Aorta (tissue), 5 donors: ENCODE measurements around the gene COX8A. TPM values are rescaled to one million over a fixed set of nuclear protein-coding genes. Genes with fewer than 3 reads are reported as not detected.

Experiments used
- ATAC-seq: fragments of 200-7000 bp; cut with Tn5 transposase; one replicate; pipeline ENCODE4 v1.9.1; 2022; ENCODE audit warnings: moderate library complexity; ENCODE audit not compliant: low FRiP score
- DNase-seq, 2 donors: peaks; one replicate each; pipeline ENCODE4 v3.0.0-alpha.2; 2020
- H3K27ac ChIP-seq, 2 donors: one replicate each; pipeline ENCODE4 v1.5.1; 2013; ENCODE audit warnings: low read length in 2 of 2, mild to moderate bottlenecking in 2 of 2, moderate library complexity in 2 of 2, control low read depth in 1 of 2, inconsistent platforms in 1 of 2, low read depth in 1 of 2
- H3K27me3 ChIP-seq, 2 donors: one replicate each; pipeline ENCODE4 v1.6.1; 2013; ENCODE audit warnings: control low read depth in 1 of 2, low read length in 1 of 2, mild to moderate bottlenecking in 1 of 2, moderate library complexity in 1 of 2; ENCODE audit not compliant: insufficient read depth in 2 of 2, control insufficient read depth in 1 of 2
- H3K36me3 ChIP-seq, 2 donors: one replicate each; pipeline ENCODE4 v1.6.1; 2013; ENCODE audit warnings: control low read depth in 1 of 2, low read length in 1 of 2, mild to moderate bottlenecking in 1 of 2; ENCODE audit not compliant: insufficient read depth in 2 of 2, control insufficient read depth in 1 of 2
- H3K4me1 ChIP-seq, 2 donors: one replicate each; pipeline ENCODE4 v1.6.1; 2013; ENCODE audit warnings: low read length in 2 of 2, control low read depth in 1 of 2, mild to moderate bottlenecking in 1 of 2, moderate library complexity in 1 of 2; ENCODE audit not compliant: insufficient read depth in 2 of 2, control insufficient read depth in 1 of 2
- H3K4me3 ChIP-seq, 2 donors: one replicate each; pipeline ENCODE4 v1.5.1; 2013; ENCODE audit warnings: low read length in 2 of 2, control low read depth in 1 of 2, mild to moderate bottlenecking in 1 of 2
- H3K9me3 ChIP-seq: one replicate; pipeline ENCODE4 v1.6.1; 2013; ENCODE audit warnings: mild to moderate bottlenecking, low read length; ENCODE audit not compliant: control insufficient read depth
- WGBS, 2 donors: extraction: QIAGEN DNeasy Blood & Tissue Kit; methylation state at CpG; one replicate each; pipeline ENCODE4 v1.1.7; 2013; 5-methylcytosine and 5-hydroxymethylcytosine counted together
- intact Hi-C, 2 donors: fragments of 100-400 bp; cut with DNase I; formaldehyde crosslinking; loops; one replicate each; pipeline versions ENCODE4 v1.14.2 to v1.15.0; 2022
- polyA plus RNA-seq, 2 donors: library from polyadenylated mRNA; stranded (reverse); fragments of 200-250 nt; gene quantifications; one replicate each; pipeline ENCODE4 v1.2.3, GENCODE V29; 2013
- total RNA-seq, 2 donors: library from RNA; stranded (reverse); fragmentation: NEBNext Ultra II Directional; extraction: Animal tissue kit (Norgen Biotek cat#: 25700); gene quantifications; one replicate each; pipeline ENCODE4 v1.2.1, GENCODE V29; 2021
- donor health status: healthy with polysubstance abuse.
- donor health status: Bipolar disorder and iron deficiency.
- donor health status: DM: no; HTN: no; CAD: no.
- donor health status: DM: no; HTN: no; CAD: no.
- donor health status: DM: yes; HTN: yes; CAD: no.

Gene COX8A
- total and polyA plus RNA-seq, 4 donors, result 135 to 669 (median 337) TPM

- ATAC-seq (peak; percentile 61), DNase-seq (peak; percentile 67 to 85)
- 0% methylated on average over 18 of the region's 18 CpGs for whole genome bisulfite sequencing, 2 donors
- intact Hi-C loops, result no loop called here
- H3K36me3 ChIP-seq, result no peaks in the 10 kb centered on the region
- peak overlapping the region in 1 of 2 donors; percentile 43 for H3K27ac ChIP-seq
- peak overlapping the region; percentile 80 to 85 for H3K4me3 ChIP-seq
- H3K27me3 ChIP-seq, result no peaks in the 10 kb centered on the region
- H3K9me3 ChIP-seq, result no peaks in the 10 kb centered on the region
- no peaks in the 10 kb centered on the region for H3K4me1 ChIP-seq
Measured at GRCh38 chr11:63985812-63986155, 11.4 kb downstream of the COX8A start.

- Histone ChIP-seq H3K27me3 (no peaks in the 10 kb centered on the region), H3K9me3 (no peaks in the 10 kb centered on the region), H3K4me1 (no peaks in the 10 kb centered on the region), H3K27ac (peak within 1 kb of the TSS in 1 of 2 donors; percentile 58), H3K36me3 (no peaks in the 10 kb centered on the region), H3K4me3 (peak within 1 kb of the TSS; percentile 80 to 85)
- 0% methylated on average over 42 to 63 of the region's 63 CpGs for WGBS, 2 donors
- intact Hi-C loops, result no loop called here
- DNase-seq (peak; percentile 96 to 97), ATAC-seq (peak; percentile 95)
Measured at GRCh38 chr11:63986156-63986931, 11.9 kb downstream of the COX8A start, which contains the start of gene OTUB1. OTUB1 (plus strand) TSS chr11:63986438; CDS start chr11:63986457, 19 bp downstream.

- Histone ChIP-seq H3K9me3 (no peaks in the 10 kb centered on the region), H3K27me3 (no peaks in the 10 kb centered on the region), H3K4me3 (peak overlapping the region; percentile 80 to 85), H3K4me1 (no peaks in the 10 kb centered on the region), H3K27ac (no peak overlapping the region), H3K36me3 (no peaks in the 10 kb centered on the region)
- 23 to 29% methylated on average over 25 of the region's 25 CpGs for WGBS, 2 donors
- ATAC-seq (no peak), DNase-seq (no peak)
- intact Hi-C loops, result no loop called here
Measured at GRCh38 chr11:63986932-63987513, 12.6 kb downstream of the COX8A start.

GRCh38 chr11:63991558-63991957 is 17.1 kb downstream of the COX8A start:
- Histone ChIP-seq H3K4me1 (no peaks in the 10 kb centered on the region), H3K27me3 (no peaks in the 10 kb centered on the region), H3K27ac (no peak overlapping the region), H3K36me3 (no peaks in the 10 kb centered on the region), H3K4me3 (no peak overlapping the region), H3K9me3 (no peaks in the 10 kb centered on the region)
- ATAC-seq (no peak), DNase-seq (no peak)
- WGBS, 2 donors, result 88% methylated on average over 10 of the region's 10 CpGs
- intact Hi-C loops, result no loop called here

GRCh38 chr11:63993100-63993499 is 18.7 kb downstream of the COX8A start:
- DNase-seq (no peak), ATAC-seq (no peak)
- Histone ChIP-seq H3K4me1 (no peaks in the 10 kb centered on the region), H3K27me3 (no peaks in the 10 kb centered on the region), H3K36me3 (no peaks in the 10 kb centered on the region), H3K4me3 (no peak overlapping the region), H3K9me3 (no peaks in the 10 kb centered on the region), H3K27ac (no peak overlapping the region)
- WGBS, 2 donors, result 84 to 90% methylated on average over 5 of the region's 5 CpGs
- intact Hi-C loops, result no loop called here

- intact Hi-C loops, result no loop called here
Measured at GRCh38 chr11:63993993-63994392, 19.6 kb downstream of the COX8A start.

GRCh38 chr11:63996512-63996911 is 22.1 kb downstream of the COX8A start:
- no peak for DNase-seq
- ATAC-seq, result no peak
- 82 to 85% methylated on average over 18 of the region's 18 CpGs for WGBS, 2 donors
- Histone ChIP-seq H3K36me3 (no peaks in the 10 kb centered on the region), H3K9me3 (no peaks in the 10 kb centered on the region), H3K4me1 (no peaks in the 10 kb centered on the region), H3K27me3 (no peaks in the 10 kb centered on the region), H3K4me3 (no peak overlapping the region), H3K27ac (no peak overlapping the region)
- intact Hi-C loops, result no loop called here

More at GRCh38 chr11:63993993-63994392, 19.6 kb downstream of the COX8A start:
- H3K9me3 ChIP-seq, result no peaks in the 10 kb centered on the region
- no peaks in the 10 kb centered on the region for H3K36me3 ChIP-seq
- H3K4me1 ChIP-seq, result no peaks in the 10 kb centered on the region
- ATAC-seq (no peak), DNase-seq (peak in 1 of 2 donors; percentile 67)
- no peak overlapping the region for H3K4me3 ChIP-seq
- H3K27me3 ChIP-seq, result no peaks in the 10 kb centered on the region
- 74 to 75% methylated on average over 6 of the region's 6 CpGs for WGBS, 2 donors
- no peak overlapping the region for H3K27ac ChIP-seq

GRCh38 chr11:63997104-63997700 is 22.8 kb downstream of the COX8A start:
- Histone ChIP-seq H3K9me3 (no peaks in the 10 kb centered on the region), H3K27me3 (no peaks in the 10 kb centered on the region), H3K27ac (no peak overlapping the region), H3K4me1 (no peaks in the 10 kb centered on the region), H3K4me3 (no peak overlapping the region), H3K36me3 (no peaks in the 10 kb centered on the region)
- 91 to 92% methylated on average over 27 of the region's 27 CpGs for WGBS, 2 donors
- ATAC-seq, result no peak
- intact Hi-C loops, result no loop called here
- no peak for DNase-seq
